GM12878 (cell line): ENCODE measurements around the gene SCG2. TPM values are rescaled to one million over a fixed set of nuclear protein-coding genes. Genes with fewer than 3 reads are reported as not detected.

ENCODE experiments used
- ATAC-seq: fragments of 200-7000 bp; cut with Tn5 transposase; 3 replicates; pipeline ENCODE4 v1.9.1; 2020; ENCODE audit warnings: mild to moderate bottlenecking, moderate library complexity
- BruUV-seq: library from RNA; stranded (reverse); fragments of 400-500 nt; replicated peaks from 2 replicates; lab custom pipeline; 2021; lab: Mats Ljungman, UMichigan
- CTCF ChIA-PET: fragments of 300-600 bp; sonication (Branson Sonifier 250); formaldehyde crosslinking; extraction: SDS; loops from one replicate; lab custom pipeline; 2021; ENCODE audit warnings: inconsistent platforms; lab: Yijun Ruan, JAX
- POLR2A ChIA-PET: fragments of 350-600 bp; formaldehyde crosslinking; extraction: SDS; loops from one replicate; lab custom pipeline; 2021; ENCODE audit warnings: inconsistent platforms; lab: Charles Lee
- RAD21 ChIA-PET: fragments of 300-600 bp; sonication (Branson Sonifier 250); formaldehyde crosslinking; loops from one replicate; lab custom pipeline; 2023; ENCODE audit warnings: antibody characterized with exemption; ENCODE audit not compliant: unreplicated experiment; lab: Charles Lee
- SMC1A ChIA-PET: fragments of 300-600 bp; sonication (Branson Sonifier 250); formaldehyde crosslinking; loops from one replicate; lab custom pipeline; 2023; ENCODE audit not compliant: unreplicated experiment, uncharacterized antibody; lab: Charles Lee
- DNase-seq: peaks from one replicate; pipeline ENCODE4 v3.0.0-alpha.2; 2011; ENCODE audit warnings: low read depth, low spot score
- FAIRE-seq: peaks from 3 replicates; lab custom pipeline; 2011; peaks lifted over from hg19 to GRCh38; lab: Jason Lieb, UNC
- H2AFZ ChIP-seq: 2 replicates; pipeline ENCODE4 v1.6.0; 2011; ENCODE audit warnings: low read depth, low read length, control low read depth; ENCODE audit not compliant: control insufficient read depth
- H3K27ac ChIP-seq: 2 replicates; pipeline ENCODE4 v1.5.1; 2011; ENCODE audit warnings: control low read depth; ENCODE audit not compliant: control insufficient read depth, insufficient read depth
- H3K27me3 ChIP-seq, 2 experiments: replicated peaks in 1 of 2; 2 replicates each; pipeline versions ENCODE4 v1.6.0 to v1.6.1; 2011; ENCODE audit warnings: low read length in 1 of 2; ENCODE audit not compliant: control insufficient read depth in 2 of 2, insufficient read depth in 2 of 2
- H3K36me3 ChIP-seq, 2 experiments: 2 replicates each; pipeline ENCODE4 v1.5.1; 2011; ENCODE audit warnings: low read length in 1 of 2; ENCODE audit not compliant: control insufficient read depth in 2 of 2, insufficient read depth in 2 of 2
- H3K4me1 ChIP-seq: 2 replicates; pipeline ENCODE4 v1.6.1; 2011; ENCODE audit warnings: mild to moderate bottlenecking, low read length, moderate library complexity, mixed read lengths; ENCODE audit not compliant: control insufficient read depth, insufficient read depth
- H3K4me2 ChIP-seq: 2 replicates; pipeline ENCODE4 v1.6.0; 2011; ENCODE audit warnings: control low read depth; ENCODE audit not compliant: control insufficient read depth, insufficient read depth
- H3K4me3 ChIP-seq: fragments of 200-600 bp; sonication (generic); 2 replicates; pipeline ENCODE4 v1.5.1; 2016
- H3K79me2 ChIP-seq: 2 replicates; pipeline ENCODE4 v1.6.0; 2011; ENCODE audit warnings: low read length; ENCODE audit not compliant: control insufficient read depth, insufficient read depth
- H3K9ac ChIP-seq: 2 replicates; pipeline ENCODE4 v1.8.0; 2011; ENCODE audit warnings: low read length, control low read depth, mixed read lengths; ENCODE audit not compliant: control insufficient read depth, insufficient read depth
- H3K9me3 ChIP-seq: replicated peaks from 3 replicates; pipeline ENCODE4 v1.5.1; 2011; ENCODE audit warnings: mild to moderate bottlenecking, low read length; ENCODE audit not compliant: control insufficient read depth, insufficient read depth
- H4K20me1 ChIP-seq: 2 replicates; pipeline ENCODE4 v1.6.0; 2011; ENCODE audit not compliant: control insufficient read depth, insufficient read depth
- CREM ChIP-seq: IDR thresholded peaks from 2 replicates; pipeline ENCODE4 v1.6.1; 2014; ENCODE audit warnings: antibody characterized with exemption, low read depth
- HDAC6 ChIP-seq: fragments of 200-600 bp; sonication (generic); IDR thresholded peaks from one replicate; pipeline ENCODE4 v1.8.0; 2017; ENCODE audit warnings: antibody characterized with exemption; ENCODE audit not compliant: unreplicated experiment
- JUND ChIP-seq: IDR thresholded peaks from 2 replicates; pipeline ENCODE4 v1.6.1; 2012; ENCODE audit warnings: low read depth, mild to moderate bottlenecking, low read length, improper control_type of control experiment, moderate library complexity
- LARP7 ChIP-seq: fragments of 450-650 bp; IDR thresholded peaks from 2 replicates; pipeline ENCODE4 v1.6.1; 2017; ENCODE audit warnings: mild to moderate bottlenecking
- NFYB ChIP-seq: IDR thresholded peaks from 2 replicates; pipeline ENCODE4 v1.6.1; 2011; ENCODE audit warnings: low read depth, mild to moderate bottlenecking, low read length, improper control_type of control experiment, moderate library complexity; ENCODE audit not compliant: insufficient read depth
- SUPT20H ChIP-seq: IDR thresholded peaks from 2 replicates; pipeline ENCODE4 v1.6.1; 2011; ENCODE audit warnings: low read depth, mild to moderate bottlenecking, low read length, moderate library complexity, borderline replicate concordance; ENCODE audit not compliant: control insufficient read depth
- WGBS: methylation state at CpG from one replicate; pipeline ENCODE4 v1.1.6; 2016; ENCODE audit warnings: low lambda C conversion rate; ENCODE audit not compliant: insufficient replicate concordance, insufficient coverage; ENCODE audit errors: missing lambda C conversion rate; 5-methylcytosine and 5-hydroxymethylcytosine counted together
- in situ Hi-C: fragments of 300-500 bp; cut with MboI; formaldehyde crosslinking; loops from 9 replicates; pipeline ENCODE4 v1.14.3; 2018; ENCODE audit warnings: mixed read lengths
- intact Hi-C: fragments of 100-400 bp; cut with micrococcal nuclease; formaldehyde crosslinking; loops from one replicate; pipeline ENCODE4 v1.14.2; 2022; ENCODE audit not compliant: unreplicated experiment
- polyA plus RNA-seq, 11 experiments: library from polyadenylated mRNA; depleted of rRNA in 4 of 11; unstranded in 6 of 11; stranded (reverse) in 5 of 11; fragments of >200 nt; fragmentation: Nextera tagmentation in 4 of 11; fragmentation: Illumina TruSeq in 1 of 11; extraction: Ambion mirVana in 4 of 11; extraction: Trizol in 1 of 11; gene quantifications; 1 replicate in 1 of 11; 2 replicates in 10 of 11; pipeline versions ENCODE4 v1.2.1 to v1.2.3, GENCODE V29; 2011 to 2016; ENCODE audit warnings: inconsistent platforms in 2 of 11, missing spikeins in 2 of 11, low read depth in 1 of 11
- total RNA-seq, 4 experiments: library from RNA; depleted of rRNA in 3 of 4; stranded (reverse); fragments of >200 nt in 3 of 4; fragmentation: Illumina TruSeq in 1 of 4; extraction: Trizol in 1 of 4; gene quantifications; 2 replicates each; pipeline versions ENCODE4 v1.2.1 to v1.2.3, GENCODE V29; 2013 to 2021

The SCG2 gene
- total and polyA plus RNA-seq, 10 of the 15 experiments (the other 5 are each of a cell fraction or from before 2014, with no cell fraction given): 0.05 TPM; not detected in 9

DNA sequence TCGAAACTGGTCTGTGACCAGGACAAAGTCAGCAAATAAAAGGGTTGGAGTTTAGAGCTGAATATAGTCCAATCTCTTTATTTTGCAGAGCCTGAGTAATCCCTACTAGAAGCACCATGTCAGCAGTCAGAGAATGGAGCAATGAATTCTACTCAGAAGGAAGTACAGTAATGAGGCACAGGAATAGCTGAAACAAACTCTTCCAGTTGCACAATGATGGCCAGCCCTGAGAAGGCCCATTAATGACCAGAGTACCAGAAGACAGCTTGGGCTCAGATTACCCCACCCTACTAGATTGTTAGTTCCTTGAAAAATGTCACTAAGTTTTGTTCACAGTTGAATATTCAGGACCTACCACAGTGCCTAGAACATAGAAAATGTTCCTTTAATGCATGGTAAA is 40.3 kb upstream of the SCG2 start:
- Histone ChIP-seq H3K4me3 (no peak overlapping the region), H3K27me3 (no peaks in the 10 kb centered on the region), H2AFZ (no peak overlapping the region), H3K79me2 (no peaks in the 10 kb centered on the region), H3K36me3 (no peaks in the 10 kb centered on the region)
- in situ Hi-C loops: no loop called here
- ChIA-PET CTCF (interaction anchor here (0.9 kb wide), 1 partner anchor 155 kb away, joined by 3 read pairs; no protein-coding TSS in a partner anchor), SMC1A (interaction anchor here (0.9 kb wide), 1 partner anchor 382 kb away, joined by 3 read pairs; no protein-coding TSS in a partner anchor)
- 85% methylated on average over 1 of the region's 1 CpG for WGBS
- no peak for FAIRE-seq
- TF ChIP-seq SUPT20H: no peak
- TF ChIP-seq, all 136 proteins: peak for 0
- BruUV-seq: no TSS peak
- ATAC-seq (no peak), DNase-seq (no peak)
- H3K9me3 ChIP-seq: no peaks in the 10 kb centered on the region
- no peak overlapping the region for H3K27ac ChIP-seq
- H4K20me1 ChIP-seq: no peaks in the 10 kb centered on the region
- intact Hi-C loops: no loop called here
- H3K4me1 ChIP-seq: peaks cover 4% of the 10 kb centered on the region
- H3K9ac ChIP-seq: no peak overlapping the region
- POLR2A ChIA-PET: no interaction called here
- RAD21 ChIA-PET: no interaction called here
- H3K4me2 ChIP-seq: no peak overlapping the region

DNA sequence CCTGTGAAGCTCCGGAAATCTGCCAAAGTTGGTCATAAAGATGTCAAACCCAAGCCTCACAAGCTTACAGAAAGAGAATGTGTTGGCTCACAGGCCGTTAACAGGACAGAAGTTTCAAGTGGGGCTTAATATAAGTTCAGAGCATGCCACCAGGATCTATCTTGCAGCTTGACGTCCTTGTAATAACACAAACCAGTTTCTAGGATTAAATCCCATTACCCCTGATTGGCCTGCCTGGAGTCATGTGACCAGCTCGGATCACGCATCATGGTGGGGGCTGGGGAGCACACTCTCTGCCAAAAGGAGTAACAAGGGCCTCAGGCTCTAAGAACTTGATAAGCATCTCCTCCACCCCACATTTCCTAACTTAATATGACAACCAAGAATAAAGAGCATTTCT is 38.9 kb upstream of the SCG2 start:
- no peak overlapping the region for H3K27ac ChIP-seq
- ChIA-PET CTCF (no interaction called here), SMC1A (no interaction called here), RAD21 (no interaction called here), POLR2A (no interaction called here)
- no peaks in the 10 kb centered on the region for H3K36me3 ChIP-seq
- DNase-seq: no peak
- no TSS peak for BruUV-seq
- H2AFZ ChIP-seq: no peak overlapping the region
- no peak overlapping the region for H3K4me2 ChIP-seq
- in situ Hi-C loops (no loop called here), intact Hi-C loops (no loop called here)
- WGBS: 9% methylated on average over 5 of the region's 5 CpGs
- H3K9ac ChIP-seq: no peak overlapping the region
- H3K27me3 ChIP-seq: no peaks in the 10 kb centered on the region
- no peak for FAIRE-seq
- H3K9me3 ChIP-seq: no peaks in the 10 kb centered on the region
- H3K4me1 ChIP-seq: no peaks in the 10 kb centered on the region
- H3K4me3 ChIP-seq: no peak overlapping the region
- no peak for ATAC-seq
- no peaks in the 10 kb centered on the region for H4K20me1 ChIP-seq
- no peaks in the 10 kb centered on the region for H3K79me2 ChIP-seq
- TF ChIP-seq CREM (no peak), JUND (no peak), LARP7 (no peak), HDAC6 (no peak), NFYB (peak; percentile 45; the same call in 1 of the 2 replicates)
